Measurements from ENCODE around the gene EPB41L5. TPM values are rescaled to one million over a fixed set of nuclear protein-coding genes. Genes with fewer than 3 reads are reported as not detected.

The EPB41L5 gene
- total and polyA plus RNA-seq, 10 donors, result 0.97 to 10.5 (median 8.5) TPM

DNA sequence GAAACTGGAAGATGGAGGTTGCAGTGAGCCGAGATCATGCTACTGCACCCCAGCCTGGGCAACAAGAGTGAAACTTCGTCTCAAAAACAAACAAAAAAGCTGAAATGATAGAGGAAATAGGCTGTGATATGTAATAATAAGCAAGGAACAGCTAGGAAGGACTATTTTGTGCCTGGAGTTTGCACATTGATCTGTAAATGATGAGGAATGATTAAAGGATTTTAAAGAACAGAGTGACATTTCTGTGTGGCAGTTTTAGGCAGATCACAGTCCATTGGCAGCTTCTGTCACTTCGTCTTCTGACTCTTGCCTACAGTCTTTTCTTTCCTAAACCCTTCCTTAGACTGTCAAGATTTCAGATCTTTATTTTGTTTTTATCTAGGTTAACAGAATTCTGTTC lies 19.4 kb downstream of the EPB41L5 start:
- H3K27ac ChIP-seq, result no peak overlapping the region
- DNase-seq, result no peak
- WGBS, 5 donors, result 84 to 92% (median 86%) methylated on average over 3 of the region's 3 CpGs
- H3K27me3 ChIP-seq (replicated peaks in 1 of 7), result no peaks in the 10 kb centered on the region
- intact Hi-C loops (cut with DNase I; ENCODE audit: low total_unique reads), result no loop called here
- H3K4me1 ChIP-seq, result no peaks in the 10 kb centered on the region
- no peak overlapping the region for H3K4me3 ChIP-seq
- H3K36me3 ChIP-seq, result no peaks in the 10 kb centered on the region
- no peaks in the 10 kb centered on the region for H3K9me3 ChIP-seq
- TF ChIP-seq POLR2AphosphoS5 (IDR thresholded peaks at IDR 0.05), result no peak
- TF ChIP-seq, protein P1, sequence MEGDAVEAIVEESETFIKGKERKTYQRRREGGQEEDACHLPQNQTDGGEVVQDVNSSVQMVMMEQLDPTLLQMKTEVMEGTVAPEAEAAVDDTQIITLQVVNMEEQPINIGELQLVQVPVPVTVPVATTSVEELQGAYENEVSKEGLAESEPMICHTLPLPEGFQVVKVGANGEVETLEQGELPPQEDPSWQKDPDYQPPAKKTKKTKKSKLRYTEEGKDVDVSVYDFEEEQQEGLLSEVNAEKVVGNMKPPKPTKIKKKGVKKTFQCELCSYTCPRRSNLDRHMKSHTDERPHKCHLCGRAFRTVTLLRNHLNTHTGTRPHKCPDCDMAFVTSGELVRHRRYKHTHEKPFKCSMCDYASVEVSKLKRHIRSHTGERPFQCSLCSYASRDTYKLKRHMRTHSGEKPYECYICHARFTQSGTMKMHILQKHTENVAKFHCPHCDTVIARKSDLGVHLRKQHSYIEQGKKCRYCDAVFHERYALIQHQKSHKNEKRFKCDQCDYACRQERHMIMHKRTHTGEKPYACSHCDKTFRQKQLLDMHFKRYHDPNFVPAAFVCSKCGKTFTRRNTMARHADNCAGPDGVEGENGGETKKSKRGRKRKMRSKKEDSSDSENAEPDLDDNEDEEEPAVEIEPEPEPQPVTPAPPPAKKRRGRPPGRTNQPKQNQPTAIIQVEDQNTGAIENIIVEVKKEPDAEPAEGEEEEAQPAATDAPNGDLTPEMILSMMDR (IDR thresholded peaks at IDR 0.05 in 8 of 11, conservative IDR thresholded peaks at IDR 0.05 in 3 of 11), result no peak
- TF ChIP-seq POLR2A (IDR thresholded peaks at IDR 0.05), result no peak

DNA sequence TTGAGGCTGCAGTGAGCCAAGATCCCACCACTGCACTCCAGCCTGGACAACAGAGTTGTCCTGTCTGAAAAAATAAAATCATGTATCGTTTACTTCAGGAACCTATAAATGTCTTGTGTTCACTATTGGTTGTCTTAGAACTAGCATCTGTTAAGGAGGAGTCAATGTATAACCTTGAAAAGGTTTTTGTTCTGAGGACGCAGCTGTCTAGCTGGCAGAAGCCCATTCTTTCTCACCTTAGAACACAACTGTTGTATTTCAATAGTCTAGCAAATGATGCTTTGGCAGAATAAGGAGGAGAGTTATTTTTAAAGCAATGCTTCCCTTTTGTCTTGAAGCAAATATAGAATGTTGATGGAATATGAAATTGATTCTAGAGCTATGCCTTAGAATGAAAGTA lies 21.1 kb downstream of the EPB41L5 start:
- no peak for DNase-seq
- H3K27me3 ChIP-seq (replicated peaks in 1 of 7), result no peaks in the 10 kb centered on the region
- no peaks in the 10 kb centered on the region for H3K36me3 ChIP-seq
- WGBS, 5 donors, result 79 to 87% (median 83%) methylated on average over 2 of the region's 2 CpGs
- intact Hi-C loops (cut with DNase I; ENCODE audit: low total_unique reads), result no loop called here
- no peaks in the 10 kb centered on the region for H3K4me1 ChIP-seq
- no peak overlapping the region for H3K27ac ChIP-seq
- TF ChIP-seq POLR2A (IDR thresholded peaks at IDR 0.05) (no peak), POLR2AphosphoS5 (IDR thresholded peaks at IDR 0.05) (no peak)
- TF ChIP-seq, protein P1 (IDR thresholded peaks at IDR 0.05 in 8 of 11, conservative IDR thresholded peaks at IDR 0.05 in 3 of 11), result no peak
- no peaks in the 10 kb centered on the region for H3K9me3 ChIP-seq
- H3K4me3 ChIP-seq, result no peak overlapping the region

DNA sequence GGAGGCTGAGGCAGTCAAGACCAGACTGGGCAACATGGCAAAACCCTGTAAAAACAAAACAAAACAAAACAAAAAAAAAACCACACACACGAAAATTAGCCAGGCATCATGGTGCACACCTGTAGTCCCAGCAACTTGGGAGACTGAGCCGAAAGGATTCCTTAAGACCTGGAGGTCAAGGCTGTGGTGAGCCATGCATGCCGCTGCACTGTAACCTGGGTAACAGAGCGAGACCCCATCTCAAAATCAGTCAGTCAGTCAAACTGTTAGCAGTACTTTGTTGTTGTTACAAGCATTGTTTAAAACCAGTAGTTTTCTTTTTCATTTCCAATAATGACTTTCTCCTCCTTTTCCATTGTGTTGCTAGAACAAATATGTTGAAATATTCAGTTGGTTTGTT lies 21.7 kb downstream of the EPB41L5 start:
- 87 to 94% (median 91%) methylated on average over 4 of the region's 4 CpGs for WGBS, 5 donors
- Histone ChIP-seq H3K4me3 (no peak overlapping the region), H3K9me3 (no peaks in the 10 kb centered on the region), H3K27ac (no peak overlapping the region), H3K36me3 (no peaks in the 10 kb centered on the region), H3K27me3 (replicated peaks in 1 of 7) (no peaks in the 10 kb centered on the region), H3K4me1 (no peaks in the 10 kb centered on the region)
- DNase-seq, result no peak
- intact Hi-C loops (cut with DNase I; ENCODE audit: low total_unique reads), result no loop called here
- TF ChIP-seq, protein P1 (IDR thresholded peaks at IDR 0.05 in 8 of 11, conservative IDR thresholded peaks at IDR 0.05 in 3 of 11), result no peak
- no peak for TF ChIP-seq POLR2A (IDR thresholded peaks at IDR 0.05)
- no peak for TF ChIP-seq POLR2AphosphoS5 (IDR thresholded peaks at IDR 0.05)

DNA sequence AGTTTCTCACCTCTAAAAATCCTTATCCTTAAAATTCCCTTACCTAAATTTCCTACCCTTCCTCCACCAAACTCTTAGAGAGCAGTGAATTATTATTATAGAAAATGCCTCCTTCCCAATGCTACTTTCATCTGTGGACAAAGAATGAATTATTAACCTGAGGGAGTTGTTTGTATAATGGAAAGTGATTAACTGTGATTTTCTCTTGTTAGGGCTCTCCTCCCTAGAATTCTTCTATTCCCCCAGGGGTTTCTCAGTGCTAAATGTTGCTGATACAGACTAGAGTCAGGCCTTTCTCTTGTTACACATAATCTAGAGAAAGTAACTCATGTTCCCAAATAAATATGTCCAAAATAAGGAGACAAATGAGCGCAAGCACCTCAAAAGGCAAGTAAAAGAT lies 23.3 kb downstream of the EPB41L5 start:
- no peak overlapping the region for H3K27ac ChIP-seq
- no peaks in the 10 kb centered on the region for H3K36me3 ChIP-seq
- no peaks in the 10 kb centered on the region for H3K4me1 ChIP-seq
- WGBS, 5 donors, result 92 to 100% (median 100%) methylated on average over 1 of the region's 1 CpG
- H3K9me3 ChIP-seq, result no peaks in the 10 kb centered on the region
- intact Hi-C loops (cut with DNase I; ENCODE audit: low total_unique reads), result no loop called here
- TF ChIP-seq POLR2A (IDR thresholded peaks at IDR 0.05) (no peak), POLR2AphosphoS5 (IDR thresholded peaks at IDR 0.05) (no peak)
- TF ChIP-seq, protein P1 (IDR thresholded peaks at IDR 0.05 in 8 of 11, conservative IDR thresholded peaks at IDR 0.05 in 3 of 11), result no peak
- no peaks in the 10 kb centered on the region for H3K27me3 ChIP-seq (replicated peaks in 1 of 7)
- H3K4me3 ChIP-seq, result no peak overlapping the region
- DNase-seq, result no peak

Data from spleen (tissue), 11 donors.